HEK293 (cell line): Measurements from ENCODE around the gene FTH1.

Experiments used
- EGR2 ChIP-seq: fragments of 450-650 bp; formaldehyde crosslinking; IDR thresholded peaks from 2 replicates; pipeline ENCODE4 v1.5.1; 2016; ENCODE audit warnings: low read depth, missing biosample characterization, missing genetic modification characterization
- GLI2 ChIP-seq: fragments of 450-650 bp; formaldehyde crosslinking; IDR thresholded peaks from 2 replicates; pipeline ENCODE4; 2017; ENCODE audit warnings: missing biosample characterization, missing genetic modification characterization, low read depth, borderline replicate concordance
- GLIS1 ChIP-seq: fragments of 450-650 bp; formaldehyde crosslinking; IDR thresholded peaks from 2 replicates; pipeline ENCODE4 v1.5.1; 2016; ENCODE audit warnings: missing biosample characterization, missing genetic modification characterization
- IKZF3 ChIP-seq: fragments of 450-650 bp; IDR thresholded peaks from 2 replicates; pipeline ENCODE4 v1.5.0; 2018; ENCODE audit warnings: missing biosample characterization, mild to moderate bottlenecking, missing genetic modification characterization, moderate library complexity
- MZF1 ChIP-seq: fragments of 450-650 bp; formaldehyde crosslinking; IDR thresholded peaks from 2 replicates; pipeline ENCODE4 v1.5.1; 2017; ENCODE audit warnings: missing biosample characterization, missing genetic modification characterization, borderline replicate concordance
- OSR2 ChIP-seq: fragments of 450-650 bp; formaldehyde crosslinking; IDR thresholded peaks from 2 replicates; pipeline ENCODE4 v1.5.1; 2016; ENCODE audit warnings: missing biosample characterization, missing genetic modification characterization
- PATZ1 ChIP-seq: fragments of 450-650 bp; formaldehyde crosslinking; IDR thresholded peaks from 2 replicates; pipeline ENCODE4 v1.5.1; 2016; ENCODE audit warnings: missing biosample characterization, missing genetic modification characterization
- PRDM6 ChIP-seq: fragments of 450-650 bp; formaldehyde crosslinking; IDR thresholded peaks from 2 replicates; pipeline ENCODE4 v1.5.1; 2017; ENCODE audit warnings: missing biosample characterization, missing genetic modification characterization
- SCRT2 ChIP-seq: fragments of 450-650 bp; formaldehyde crosslinking; IDR thresholded peaks from 2 replicates; pipeline ENCODE4 v1.5.1; 2016; ENCODE audit warnings: missing biosample characterization, missing genetic modification characterization
- ZBTB11 ChIP-seq: fragments of 450-650 bp; formaldehyde crosslinking; conservative IDR thresholded peaks from 2 replicates; pipeline ENCODE4 v1.5.1; 2016; ENCODE audit warnings: low read depth, missing biosample characterization, missing genetic modification characterization
- ZBTB17 ChIP-seq: fragments of 450-650 bp; formaldehyde crosslinking; IDR thresholded peaks from 2 replicates; pipeline ENCODE4 v1.5.1; 2016; ENCODE audit warnings: missing biosample characterization, missing genetic modification characterization
- ZBTB6 ChIP-seq: fragments of 450-650 bp; formaldehyde crosslinking; IDR thresholded peaks from 2 replicates; pipeline ENCODE4 v1.5.1; 2017; ENCODE audit warnings: missing biosample characterization, missing genetic modification characterization
- ZBTB8A ChIP-seq: fragments of 450-650 bp; formaldehyde crosslinking; IDR thresholded peaks from 2 replicates; pipeline ENCODE4 v1.5.1; 2016; ENCODE audit warnings: missing biosample characterization, missing genetic modification characterization
- ZEB2 ChIP-seq: fragments of 450-650 bp; formaldehyde crosslinking; IDR thresholded peaks from 2 replicates; pipeline ENCODE4 v1.5.1; 2016; ENCODE audit warnings: missing biosample characterization, missing genetic modification characterization
- ZFP3 ChIP-seq: fragments of 450-650 bp; formaldehyde crosslinking; IDR thresholded peaks from 2 replicates; pipeline ENCODE4 v1.5.1; 2016; ENCODE audit warnings: low read depth, missing biosample characterization, missing genetic modification characterization
- ZNF146 ChIP-seq: fragments of 450-650 bp; formaldehyde crosslinking; IDR thresholded peaks from 2 replicates; pipeline ENCODE4 v1.5.1; 2016; ENCODE audit warnings: missing biosample characterization, missing genetic modification characterization
- ZNF2 ChIP-seq: fragments of 450-650 bp; formaldehyde crosslinking; IDR thresholded peaks from 2 replicates; pipeline ENCODE4 v1.5.1; 2016; ENCODE audit warnings: missing biosample characterization, missing genetic modification characterization
- ZNF211 ChIP-seq: fragments of 450-650 bp; formaldehyde crosslinking; IDR thresholded peaks from 2 replicates; pipeline ENCODE4 v1.5.1; 2016; ENCODE audit warnings: low read depth, missing biosample characterization, missing genetic modification characterization
- ZNF302 ChIP-seq: fragments of 450-650 bp; formaldehyde crosslinking; IDR thresholded peaks from 2 replicates; pipeline ENCODE4 v1.5.1; 2016; ENCODE audit warnings: missing biosample characterization, missing genetic modification characterization, low read depth
- ZNF311 ChIP-seq: fragments of 450-650 bp; formaldehyde crosslinking; IDR thresholded peaks from 2 replicates; pipeline ENCODE4 v1.5.1; 2017; ENCODE audit warnings: missing biosample characterization, missing genetic modification characterization, borderline replicate concordance
- ZNF335 ChIP-seq: fragments of 450-650 bp; formaldehyde crosslinking; conservative IDR thresholded peaks from 2 replicates; pipeline ENCODE4 v1.5.1; 2016; ENCODE audit warnings: missing biosample characterization, missing genetic modification characterization
- ZNF341 ChIP-seq: fragments of 450-650 bp; formaldehyde crosslinking; IDR thresholded peaks from 2 replicates; pipeline ENCODE4; 2016; ENCODE audit warnings: low read depth, missing biosample characterization, missing genetic modification characterization
- ZNF404 ChIP-seq: fragments of 450-650 bp; formaldehyde crosslinking; IDR thresholded peaks from 2 replicates; pipeline ENCODE4 v1.5.1; 2017; ENCODE audit warnings: missing biosample characterization, missing genetic modification characterization
- ZNF529 ChIP-seq: fragments of 450-650 bp; formaldehyde crosslinking; IDR thresholded peaks from 2 replicates; pipeline ENCODE4 v1.5.1; 2017; ENCODE audit warnings: missing genetic modification characterization, missing biosample characterization; ENCODE audit not compliant: insufficient replicate concordance
- ZNF560 ChIP-seq: fragments of 450-650 bp; formaldehyde crosslinking; IDR thresholded peaks from 2 replicates; pipeline ENCODE4 v1.5.1; 2017; ENCODE audit warnings: missing biosample characterization, missing genetic modification characterization, borderline replicate concordance
- ZNF670 ChIP-seq: fragments of 450-650 bp; formaldehyde crosslinking; IDR thresholded peaks from 2 replicates; pipeline ENCODE4 v1.5.1; 2016; ENCODE audit warnings: missing biosample characterization, missing genetic modification characterization, low read depth
- ZNF677 ChIP-seq: fragments of 450-650 bp; IDR thresholded peaks from 2 replicates; pipeline ENCODE4 v1.5.0; 2018; ENCODE audit warnings: missing biosample characterization, mild to moderate bottlenecking, missing genetic modification characterization, moderate library complexity
- ZNF692 ChIP-seq: fragments of 450-650 bp; formaldehyde crosslinking; IDR thresholded peaks from 2 replicates; pipeline ENCODE4 v1.5.1; 2016; ENCODE audit warnings: missing biosample characterization, missing genetic modification characterization
- ZNF777 ChIP-seq: fragments of 450-650 bp; formaldehyde crosslinking; IDR thresholded peaks from 2 replicates; pipeline ENCODE4 v1.5.1; 2017; ENCODE audit warnings: missing biosample characterization, missing genetic modification characterization, borderline replicate concordance
- ZSCAN16 ChIP-seq: fragments of 450-650 bp; formaldehyde crosslinking; IDR thresholded peaks from 2 replicates; pipeline ENCODE4 v1.5.1; 2016; ENCODE audit warnings: missing biosample characterization, missing genetic modification characterization

Gene FTH1

GRCh38 chr11:61949169-61950034 is 18.0 kb downstream of the FTH1 start (continued):
- TF ChIP-seq ZNF692 (tag by site-specific recombination) (peak; percentile 59), ZNF670 (tag by site-specific recombination) (no peak), ZNF404 (no peak), ZNF777 (tag by site-specific recombination) (no peak), ZNF677 (tag by site-specific recombination) (no peak), ZBTB8A (peak; percentile 31), ZBTB11 (tag by site-specific recombination) (no peak), EGR2 (peak; percentile 70), PATZ1 (peak; percentile 83), ZNF302 (tag by site-specific recombination) (no peak), ZNF2 (tag by site-specific recombination) (no peak), ZNF311 (tag by site-specific recombination) (no peak), ZNF211 (tag by site-specific recombination) (no peak), IKZF3 (tag by site-specific recombination) (peak; percentile 60), ZNF560 (no peak), ZNF341 (tag by site-specific recombination) (peak; percentile 99), GLIS1 (tag by site-specific recombination) (peak; percentile 61), ZNF529 (tag by site-specific recombination) (no peak), PRDM6 (tag by site-specific recombination) (peak; percentile 52), ZBTB6 (0 out of 2 replicates have a peak, but pooled peaks have one; percentile 50), SCRT2 (peak; percentile 84), ZSCAN16 (tag by site-specific recombination) (no peak), ZBTB17 (tag by site-specific recombination) (peak; percentile 80), ZNF335 (peak; percentile 48; the same call in 1 of the 2 replicates), ZEB2 (tag by site-specific recombination) (peak; percentile 83), GLI2 (tag by site-specific recombination) (no peak), OSR2 (0 out of 2 replicates have a peak, but pooled peaks have one; percentile 7), ZFP3 (tag by site-specific recombination) (peak; percentile 65; the same call in 1 of the 2 replicates), MZF1 (tag by site-specific recombination) (peak; percentile 91), ZNF146 (tag by site-specific recombination) (no peak)
